HEK293 (cell line): ENCODE data around the gene SIPA1.
A peak's percentile ranks its signal among the peaks of the same experiment; 100 is the strongest.

Source experiments
- BCL6B ChIP-seq: fragments of 450-650 bp; formaldehyde crosslinking; IDR thresholded peaks from 2 replicates; pipeline ENCODE4 v1.5.1; 2017; ENCODE audit warnings: missing biosample characterization, missing genetic modification characterization
- GLI4 ChIP-seq: fragments of 450-650 bp; formaldehyde crosslinking; IDR thresholded peaks from 2 replicates; pipeline ENCODE4 v1.5.1; 2016; ENCODE audit warnings: missing biosample characterization, missing genetic modification characterization
- KLF7 ChIP-seq: fragments of 450-650 bp; formaldehyde crosslinking; IDR thresholded peaks from 2 replicates; pipeline ENCODE4 v1.5.1; 2016; ENCODE audit warnings: missing biosample characterization, missing genetic modification characterization, borderline replicate concordance
- MZF1 ChIP-seq: fragments of 450-650 bp; formaldehyde crosslinking; IDR thresholded peaks from 2 replicates; pipeline ENCODE4 v1.5.1; 2017; ENCODE audit warnings: missing biosample characterization, missing genetic modification characterization, borderline replicate concordance
- SCRT2 ChIP-seq: fragments of 450-650 bp; formaldehyde crosslinking; IDR thresholded peaks from 2 replicates; pipeline ENCODE4 v1.5.1; 2016; ENCODE audit warnings: missing biosample characterization, missing genetic modification characterization
- ZBTB8A ChIP-seq: fragments of 450-650 bp; formaldehyde crosslinking; IDR thresholded peaks from 2 replicates; pipeline ENCODE4 v1.5.1; 2016; ENCODE audit warnings: missing biosample characterization, missing genetic modification characterization
- ZNF10 ChIP-seq: fragments of 450-650 bp; formaldehyde crosslinking; IDR thresholded peaks from 2 replicates; pipeline ENCODE4 v1.5.1; 2017; ENCODE audit warnings: missing biosample characterization, missing genetic modification characterization
- ZNF146 ChIP-seq: fragments of 450-650 bp; formaldehyde crosslinking; IDR thresholded peaks from 2 replicates; pipeline ENCODE4 v1.5.1; 2016; ENCODE audit warnings: missing biosample characterization, missing genetic modification characterization
- ZNF174 ChIP-seq: fragments of 450-650 bp; formaldehyde crosslinking; IDR thresholded peaks from 2 replicates; pipeline ENCODE4 v1.5.0; 2017; ENCODE audit warnings: missing biosample characterization, mild to moderate bottlenecking, missing genetic modification characterization
- ZNF184 ChIP-seq: fragments of 450-650 bp; IDR thresholded peaks from 2 replicates; pipeline ENCODE4 v1.5.1; 2018; ENCODE audit warnings: missing biosample characterization, mild to moderate bottlenecking, missing genetic modification characterization
- ZNF223 ChIP-seq: fragments of 450-650 bp; formaldehyde crosslinking; IDR thresholded peaks from 2 replicates; pipeline ENCODE4 v1.5.1; 2016; ENCODE audit warnings: missing biosample characterization, missing genetic modification characterization
- ZNF24 ChIP-seq: fragments of 450-650 bp; formaldehyde crosslinking; IDR thresholded peaks from 2 replicates; pipeline ENCODE4 v1.5.1; 2016; ENCODE audit warnings: missing biosample characterization, missing genetic modification characterization
- ZNF248 ChIP-seq: fragments of 450-650 bp; formaldehyde crosslinking; IDR thresholded peaks from 2 replicates; pipeline ENCODE4 v1.5.1; 2017; ENCODE audit warnings: missing biosample characterization, missing genetic modification characterization
- ZNF335 ChIP-seq: fragments of 450-650 bp; formaldehyde crosslinking; conservative IDR thresholded peaks from 2 replicates; pipeline ENCODE4 v1.5.1; 2016; ENCODE audit warnings: missing biosample characterization, missing genetic modification characterization
- ZNF366 ChIP-seq: fragments of 450-650 bp; formaldehyde crosslinking; conservative IDR thresholded peaks from 2 replicates; pipeline ENCODE4 v1.5.1; 2016; ENCODE audit warnings: missing biosample characterization, missing genetic modification characterization
- ZNF423 ChIP-seq: fragments of 450-650 bp; formaldehyde crosslinking; IDR thresholded peaks from 2 replicates; pipeline ENCODE4 v1.5.1; 2016; ENCODE audit warnings: missing biosample characterization, missing genetic modification characterization
- ZNF510 ChIP-seq: fragments of 450-650 bp; formaldehyde crosslinking; IDR thresholded peaks from 2 replicates; pipeline ENCODE4 v1.5.1; 2018; ENCODE audit warnings: mild to moderate bottlenecking, missing genetic modification characterization, missing biosample characterization; ENCODE audit not compliant: insufficient replicate concordance
- ZNF560 ChIP-seq: fragments of 450-650 bp; formaldehyde crosslinking; IDR thresholded peaks from 2 replicates; pipeline ENCODE4 v1.5.1; 2017; ENCODE audit warnings: missing biosample characterization, missing genetic modification characterization, borderline replicate concordance
- ZNF629 ChIP-seq: fragments of 450-650 bp; formaldehyde crosslinking; IDR thresholded peaks from 2 replicates; pipeline ENCODE4 v1.5.1; 2017; ENCODE audit warnings: missing biosample characterization, missing genetic modification characterization
- ZNF660 ChIP-seq: fragments of 450-650 bp; IDR thresholded peaks from 2 replicates; pipeline ENCODE4 v1.5.1; 2018; ENCODE audit warnings: missing biosample characterization, mild to moderate bottlenecking, missing genetic modification characterization
- ZNF670 ChIP-seq: fragments of 450-650 bp; formaldehyde crosslinking; IDR thresholded peaks from 2 replicates; pipeline ENCODE4 v1.5.1; 2016; ENCODE audit warnings: missing biosample characterization, missing genetic modification characterization, low read depth
- ZNF768 ChIP-seq: fragments of 450-650 bp; formaldehyde crosslinking; IDR thresholded peaks from 2 replicates; pipeline ENCODE4 v1.5.1; 2018; ENCODE audit warnings: missing biosample characterization, mild to moderate bottlenecking, missing genetic modification characterization
- ZNF785 ChIP-seq: fragments of 450-650 bp; formaldehyde crosslinking; IDR thresholded peaks from 2 replicates; pipeline ENCODE4 v1.5.1; 2016; ENCODE audit warnings: missing biosample characterization, missing genetic modification characterization
- ZXDB ChIP-seq: fragments of 450-650 bp; formaldehyde crosslinking; IDR thresholded peaks from 2 replicates; pipeline ENCODE4 v1.5.1; 2016; ENCODE audit warnings: missing biosample characterization, missing genetic modification characterization
- TF ChIP-seq, protein P1 (sequence below): fragments of 450-650 bp; formaldehyde crosslinking; IDR thresholded peaks from 2 replicates; pipeline ENCODE4 v1.5.1; 2016; ENCODE audit warnings: missing biosample characterization, missing genetic modification characterization, low read depth
- TF ChIP-seq, protein P2 (sequence below): fragments of 450-650 bp; formaldehyde crosslinking; IDR thresholded peaks from 2 replicates; pipeline ENCODE4 v1.5.1; 2016; ENCODE audit warnings: missing biosample characterization, missing genetic modification characterization
- TF ChIP-seq, protein P3 (sequence below): fragments of 450-650 bp; IDR thresholded peaks from 2 replicates; pipeline ENCODE4 v1.5.1; 2018; ENCODE audit warnings: missing biosample characterization, missing genetic modification characterization
- TF ChIP-seq, protein P4 (sequence below): fragments of 450-650 bp; formaldehyde crosslinking; IDR thresholded peaks from 2 replicates; pipeline ENCODE4 v1.5.1; 2016; ENCODE audit warnings: missing biosample characterization, missing genetic modification characterization
- TF ChIP-seq, protein P5 (sequence below): fragments of 450-650 bp; formaldehyde crosslinking; IDR thresholded peaks from 2 replicates; pipeline ENCODE4 v1.5.1; 2016; ENCODE audit warnings: missing biosample characterization, missing genetic modification characterization
- TF ChIP-seq, protein P6 (sequence below): fragments of 450-650 bp; formaldehyde crosslinking; IDR thresholded peaks from 2 replicates; pipeline ENCODE4 v1.5.0; 2017; ENCODE audit warnings: missing biosample characterization, missing genetic modification characterization, borderline replicate concordance

SIPA1 gene

GRCh38 chr11:65652511-65653228 is 14.8 kb downstream of the SIPA1 start (continued):
- no peak for TF ChIP-seq ZNF184 (tag by site-specific recombination)
- no peak for TF ChIP-seq ZNF24 (tag by site-specific recombination)
- TF ChIP-seq ZNF174: no peak
- TF ChIP-seq, protein P1, sequence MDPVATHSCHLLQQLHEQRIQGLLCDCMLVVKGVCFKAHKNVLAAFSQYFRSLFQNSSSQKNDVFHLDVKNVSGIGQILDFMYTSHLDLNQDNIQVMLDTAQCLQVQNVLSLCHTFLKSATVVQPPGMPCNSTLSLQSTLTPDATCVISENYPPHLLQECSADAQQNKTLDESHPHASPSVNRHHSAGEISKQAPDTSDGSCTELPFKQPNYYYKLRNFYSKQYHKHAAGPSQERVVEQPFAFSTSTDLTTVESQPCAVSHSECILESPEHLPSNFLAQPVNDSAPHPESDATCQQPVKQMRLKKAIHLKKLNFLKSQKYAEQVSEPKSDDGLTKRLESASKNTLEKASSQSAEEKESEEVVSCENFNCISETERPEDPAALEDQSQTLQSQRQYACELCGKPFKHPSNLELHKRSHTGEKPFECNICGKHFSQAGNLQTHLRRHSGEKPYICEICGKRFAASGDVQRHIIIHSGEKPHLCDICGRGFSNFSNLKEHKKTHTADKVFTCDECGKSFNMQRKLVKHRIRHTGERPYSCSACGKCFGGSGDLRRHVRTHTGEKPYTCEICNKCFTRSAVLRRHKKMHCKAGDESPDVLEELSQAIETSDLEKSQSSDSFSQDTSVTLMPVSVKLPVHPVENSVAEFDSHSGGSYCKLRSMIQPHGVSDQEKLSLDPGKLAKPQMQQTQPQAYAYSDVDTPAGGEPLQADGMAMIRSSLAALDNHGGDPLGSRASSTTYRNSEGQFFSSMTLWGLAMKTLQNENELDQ (tag by site-specific recombination): no peak
- TF ChIP-seq ZNF223 (tag by site-specific recombination): no peak
- no peak for TF ChIP-seq SCRT2 (tag by site-specific recombination)
- no peak for TF ChIP-seq ZNF670 (tag by site-specific recombination)
- TF ChIP-seq GLI4 (tag by site-specific recombination): no peak
- TF ChIP-seq MZF1 (tag by site-specific recombination): no peak
- TF ChIP-seq, protein P2, sequence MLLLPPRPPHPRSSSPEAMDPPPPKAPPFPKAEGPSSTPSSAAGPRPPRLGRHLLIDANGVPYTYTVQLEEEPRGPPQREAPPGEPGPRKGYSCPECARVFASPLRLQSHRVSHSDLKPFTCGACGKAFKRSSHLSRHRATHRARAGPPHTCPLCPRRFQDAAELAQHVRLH (tag by site-specific recombination): no peak
- no peak for TF ChIP-seq ZNF146 (tag by site-specific recombination)
- TF ChIP-seq, protein P3, sequence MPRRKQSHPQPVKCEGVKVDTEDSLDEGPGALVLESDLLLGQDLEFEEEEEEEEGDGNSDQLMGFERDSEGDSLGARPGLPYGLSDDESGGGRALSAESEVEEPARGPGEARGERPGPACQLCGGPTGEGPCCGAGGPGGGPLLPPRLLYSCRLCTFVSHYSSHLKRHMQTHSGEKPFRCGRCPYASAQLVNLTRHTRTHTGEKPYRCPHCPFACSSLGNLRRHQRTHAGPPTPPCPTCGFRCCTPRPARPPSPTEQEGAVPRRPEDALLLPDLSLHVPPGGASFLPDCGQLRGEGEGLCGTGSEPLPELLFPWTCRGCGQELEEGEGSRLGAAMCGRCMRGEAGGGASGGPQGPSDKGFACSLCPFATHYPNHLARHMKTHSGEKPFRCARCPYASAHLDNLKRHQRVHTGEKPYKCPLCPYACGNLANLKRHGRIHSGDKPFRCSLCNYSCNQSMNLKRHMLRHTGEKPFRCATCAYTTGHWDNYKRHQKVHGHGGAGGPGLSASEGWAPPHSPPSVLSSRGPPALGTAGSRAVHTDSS: no peak
- TF ChIP-seq ZNF768 (tag by site-specific recombination): no peak
- no peak for TF ChIP-seq ZNF785 (tag by site-specific recombination)
- TF ChIP-seq ZBTB8A (tag by site-specific recombination): peak; percentile 25; the same call in 1 of the 2 replicates
- no peak for TF ChIP-seq ZNF560
- TF ChIP-seq KLF7 (tag by site-specific recombination): no peak
- TF ChIP-seq BCL6B (tag by site-specific recombination): no peak
- TF ChIP-seq, protein P4, sequence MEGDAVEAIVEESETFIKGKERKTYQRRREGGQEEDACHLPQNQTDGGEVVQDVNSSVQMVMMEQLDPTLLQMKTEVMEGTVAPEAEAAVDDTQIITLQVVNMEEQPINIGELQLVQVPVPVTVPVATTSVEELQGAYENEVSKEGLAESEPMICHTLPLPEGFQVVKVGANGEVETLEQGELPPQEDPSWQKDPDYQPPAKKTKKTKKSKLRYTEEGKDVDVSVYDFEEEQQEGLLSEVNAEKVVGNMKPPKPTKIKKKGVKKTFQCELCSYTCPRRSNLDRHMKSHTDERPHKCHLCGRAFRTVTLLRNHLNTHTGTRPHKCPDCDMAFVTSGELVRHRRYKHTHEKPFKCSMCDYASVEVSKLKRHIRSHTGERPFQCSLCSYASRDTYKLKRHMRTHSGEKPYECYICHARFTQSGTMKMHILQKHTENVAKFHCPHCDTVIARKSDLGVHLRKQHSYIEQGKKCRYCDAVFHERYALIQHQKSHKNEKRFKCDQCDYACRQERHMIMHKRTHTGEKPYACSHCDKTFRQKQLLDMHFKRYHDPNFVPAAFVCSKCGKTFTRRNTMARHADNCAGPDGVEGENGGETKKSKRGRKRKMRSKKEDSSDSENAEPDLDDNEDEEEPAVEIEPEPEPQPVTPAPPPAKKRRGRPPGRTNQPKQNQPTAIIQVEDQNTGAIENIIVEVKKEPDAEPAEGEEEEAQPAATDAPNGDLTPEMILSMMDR (tag by site-specific recombination): no peak
- TF ChIP-seq ZNF423: no peak
- no peak for TF ChIP-seq ZNF510
- no peak for TF ChIP-seq ZNF629 (tag by site-specific recombination)
- no peak for TF ChIP-seq ZNF660 (tag by site-specific recombination)
- TF ChIP-seq ZNF335 (tag by site-specific recombination): peak; percentile 82
- TF ChIP-seq, protein P5, sequence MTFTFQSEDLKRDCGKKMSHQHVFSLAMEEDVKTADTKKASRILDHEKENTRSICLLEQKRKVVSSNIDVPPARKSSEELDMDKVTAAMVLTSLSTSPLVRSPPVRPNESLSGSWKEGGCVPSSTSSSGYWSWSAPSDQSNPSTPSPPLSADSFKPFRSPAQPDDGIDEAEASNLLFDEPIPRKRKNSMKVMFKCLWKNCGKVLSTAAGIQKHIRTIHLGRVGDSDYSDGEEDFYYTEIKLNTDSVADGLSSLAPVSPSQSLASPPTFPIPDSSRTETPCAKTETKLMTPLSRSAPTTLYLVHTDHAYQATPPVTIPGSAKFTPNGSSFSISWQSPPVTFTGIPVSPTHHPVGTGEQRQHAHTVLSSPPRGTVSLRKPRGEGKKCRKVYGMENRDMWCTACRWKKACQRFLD (tag by site-specific recombination): no peak
- no peak for TF ChIP-seq ZNF366 (tag by site-specific recombination)
- TF ChIP-seq, protein P6, sequence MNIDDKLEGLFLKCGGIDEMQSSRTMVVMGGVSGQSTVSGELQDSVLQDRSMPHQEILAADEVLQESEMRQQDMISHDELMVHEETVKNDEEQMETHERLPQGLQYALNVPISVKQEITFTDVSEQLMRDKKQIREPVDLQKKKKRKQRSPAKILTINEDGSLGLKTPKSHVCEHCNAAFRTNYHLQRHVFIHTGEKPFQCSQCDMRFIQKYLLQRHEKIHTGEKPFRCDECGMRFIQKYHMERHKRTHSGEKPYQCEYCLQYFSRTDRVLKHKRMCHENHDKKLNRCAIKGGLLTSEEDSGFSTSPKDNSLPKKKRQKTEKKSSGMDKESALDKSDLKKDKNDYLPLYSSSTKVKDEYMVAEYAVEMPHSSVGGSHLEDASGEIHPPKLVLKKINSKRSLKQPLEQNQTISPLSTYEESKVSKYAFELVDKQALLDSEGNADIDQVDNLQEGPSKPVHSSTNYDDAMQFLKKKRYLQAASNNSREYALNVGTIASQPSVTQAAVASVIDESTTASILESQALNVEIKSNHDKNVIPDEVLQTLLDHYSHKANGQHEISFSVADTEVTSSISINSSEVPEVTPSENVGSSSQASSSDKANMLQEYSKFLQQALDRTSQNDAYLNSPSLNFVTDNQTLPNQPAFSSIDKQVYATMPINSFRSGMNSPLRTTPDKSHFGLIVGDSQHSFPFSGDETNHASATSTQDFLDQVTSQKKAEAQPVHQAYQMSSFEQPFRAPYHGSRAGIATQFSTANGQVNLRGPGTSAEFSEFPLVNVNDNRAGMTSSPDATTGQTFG: no peak
- no peak for TF ChIP-seq ZNF248
- no peak for TF ChIP-seq ZNF10 (tag by site-specific recombination)
- TF ChIP-seq ZXDB: peak; percentile 79
